OCI-LY1 (cell line): ENCODE measurements around the gene SEC14L1.

Source experiments
- H2AFZ ChIP-seq: fragments of 200-600 bp; sonication (generic), shearing (Covaris generic); 2 replicates; pipeline ENCODE4 v1.6.0; 2014; ENCODE audit warnings: antibody characterized with exemption, mild to moderate bottlenecking, low read length
- H3F3A ChIP-seq: fragments of 200-600 bp; sonication (generic), shearing (Covaris generic); 2 replicates; pipeline ENCODE4 v1.6.0; 2014; ENCODE audit warnings: mild to moderate bottlenecking, antibody characterized with exemption, low read length, moderate library complexity; ENCODE audit not compliant: insufficient read depth
- H3K27ac ChIP-seq: fragments of 200-600 bp; sonication (generic); 2 replicates; pipeline ENCODE4 v1.5.1; 2014; ENCODE audit warnings: low read length, mixed run types, mild to moderate bottlenecking, low read depth; ENCODE audit not compliant: poor library complexity, severe bottlenecking
- H3K27me3 ChIP-seq: fragments of 200-600 bp; sonication (generic); 2 replicates; pipeline ENCODE4 v1.6.0; 2014; ENCODE audit warnings: antibody characterized with exemption, mild to moderate bottlenecking, low read length, moderate library complexity; ENCODE audit not compliant: insufficient read depth
- H3K36me3 ChIP-seq: fragments of 200-600 bp; sonication (generic); 2 replicates; pipeline ENCODE4 v1.6.1; 2014; ENCODE audit warnings: mild to moderate bottlenecking, antibody characterized with exemption, low read length, moderate library complexity, mixed read lengths; ENCODE audit not compliant: insufficient read depth
- H3K4me1 ChIP-seq: fragments of 200-600 bp; sonication (generic); 2 replicates; pipeline ENCODE4 v1.5.1; 2014; ENCODE audit warnings: mild to moderate bottlenecking, low read length, moderate library complexity; ENCODE audit not compliant: insufficient read depth, severe bottlenecking
- H3K4me2 ChIP-seq: fragments of 200-600 bp; sonication (generic), shearing (Covaris generic); 2 replicates; pipeline ENCODE4 v1.6.1; 2014; ENCODE audit warnings: low read length
- H3K4me3 ChIP-seq: fragments of 200-600 bp; sonication (generic); 2 replicates; pipeline ENCODE4 v1.5.1; 2014; ENCODE audit warnings: low read length, low read depth, mild to moderate bottlenecking, mixed read lengths; ENCODE audit not compliant: poor library complexity, severe bottlenecking
- H3K79me2 ChIP-seq: fragments of 200-600 bp; shearing (Covaris generic); 2 replicates; pipeline ENCODE4 v1.6.1; 2016; ENCODE audit warnings: mixed run types, low read length, mixed read lengths; ENCODE audit not compliant: insufficient read depth
- H3K9ac ChIP-seq: fragments of 200-600 bp; sonication (generic), shearing (Covaris generic); 2 replicates; pipeline ENCODE4 v1.6.1; 2014; ENCODE audit warnings: mild to moderate bottlenecking, low read length, mixed read lengths
- H3K9me2 ChIP-seq: fragments of 200-600 bp; sonication (generic), shearing (Covaris generic); 2 replicates; pipeline ENCODE4 v1.6.1; 2014; ENCODE audit warnings: low read depth, mild to moderate bottlenecking, low read length, mixed read lengths
- H3K9me3 ChIP-seq: fragments of 200-600 bp; shearing (Covaris generic); 2 replicates; pipeline ENCODE4 v1.6.1; 2014; ENCODE audit warnings: low read length, mixed read lengths
- H4K20me1 ChIP-seq: fragments of 200-600 bp; sonication (generic), shearing (Covaris generic); 2 replicates; pipeline ENCODE4 v1.6.0; 2016; ENCODE audit warnings: mild to moderate bottlenecking, low read length; ENCODE audit not compliant: insufficient read depth
- EZH2 ChIP-seq: fragments of 200-600 bp; sonication (generic), shearing (Covaris generic); IDR thresholded peaks from 2 replicates; pipeline ENCODE4 v1.8.0; 2017; ENCODE audit warnings: borderline replicate concordance, mixed run types, mild to moderate bottlenecking, antibody characterized with exemption, low read length, moderate library complexity, mixed read lengths
- TF ChIP-seq, protein P1 (sequence below): fragments of 200-600 bp; sonication (generic), shearing (Covaris generic); IDR thresholded peaks from 2 replicates; pipeline ENCODE4 v1.5.1; 2017; ENCODE audit warnings: mild to moderate bottlenecking, antibody characterized with exemption, low read length, moderate library complexity, mixed read lengths

SEC14L1 gene

DNA sequence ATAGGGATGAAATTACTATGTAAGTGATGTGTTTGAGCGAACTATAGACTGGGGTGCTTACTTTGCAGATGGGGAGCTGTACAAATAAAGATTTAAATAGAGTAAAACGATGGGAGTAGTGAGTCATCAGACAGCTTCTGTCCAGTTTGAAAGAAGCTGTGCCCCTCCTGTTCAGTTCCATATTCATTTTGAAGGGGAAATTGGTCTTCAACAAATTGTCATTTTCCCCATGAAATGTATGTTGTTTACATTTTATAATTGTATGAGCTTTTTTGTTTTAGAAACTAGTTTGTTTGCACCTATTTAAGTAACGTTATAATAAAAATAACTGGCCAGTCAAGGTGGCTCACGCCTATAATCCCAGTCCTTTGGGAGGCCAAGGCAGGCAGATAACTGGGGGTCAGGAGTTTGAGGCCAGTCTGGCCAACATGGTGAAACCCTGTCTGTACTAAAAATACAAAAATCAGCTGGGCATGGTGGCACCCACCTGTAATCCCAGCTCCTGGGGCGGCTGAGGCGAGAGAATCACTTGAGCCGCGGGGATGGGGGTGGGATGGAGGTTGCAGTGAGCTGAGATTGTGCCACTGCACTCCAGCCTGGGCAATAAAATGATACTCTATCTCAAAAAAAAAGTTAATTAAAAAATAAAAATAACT is 20.2 kb downstream of the SEC14L1 start:
- TF ChIP-seq EZH2 = no peak
- TF ChIP-seq, protein P1, sequence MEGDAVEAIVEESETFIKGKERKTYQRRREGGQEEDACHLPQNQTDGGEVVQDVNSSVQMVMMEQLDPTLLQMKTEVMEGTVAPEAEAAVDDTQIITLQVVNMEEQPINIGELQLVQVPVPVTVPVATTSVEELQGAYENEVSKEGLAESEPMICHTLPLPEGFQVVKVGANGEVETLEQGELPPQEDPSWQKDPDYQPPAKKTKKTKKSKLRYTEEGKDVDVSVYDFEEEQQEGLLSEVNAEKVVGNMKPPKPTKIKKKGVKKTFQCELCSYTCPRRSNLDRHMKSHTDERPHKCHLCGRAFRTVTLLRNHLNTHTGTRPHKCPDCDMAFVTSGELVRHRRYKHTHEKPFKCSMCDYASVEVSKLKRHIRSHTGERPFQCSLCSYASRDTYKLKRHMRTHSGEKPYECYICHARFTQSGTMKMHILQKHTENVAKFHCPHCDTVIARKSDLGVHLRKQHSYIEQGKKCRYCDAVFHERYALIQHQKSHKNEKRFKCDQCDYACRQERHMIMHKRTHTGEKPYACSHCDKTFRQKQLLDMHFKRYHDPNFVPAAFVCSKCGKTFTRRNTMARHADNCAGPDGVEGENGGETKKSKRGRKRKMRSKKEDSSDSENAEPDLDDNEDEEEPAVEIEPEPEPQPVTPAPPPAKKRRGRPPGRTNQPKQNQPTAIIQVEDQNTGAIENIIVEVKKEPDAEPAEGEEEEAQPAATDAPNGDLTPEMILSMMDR = no peak
- Histone ChIP-seq H3K27me3 (no peaks in the 10 kb centered on the region), H3K27ac (no peak overlapping the region), H2AFZ (no peak overlapping the region), H3K9ac (no peak overlapping the region), H3K9me3 (0 out of 2 replicates have a peak, but pooled peaks cover 3% of the 10 kb centered on the region), H3K4me3 (no peak overlapping the region), H3K9me2 (no peaks in the 10 kb centered on the region), H3K36me3 (peaks cover 43% of the 10 kb centered on the region), H4K20me1 (no peaks in the 10 kb centered on the region), H3K4me2 (no peak overlapping the region), H3F3A (no peaks in the 10 kb centered on the region), H3K4me1 (peaks cover 65% of the 10 kb centered on the region), H3K79me2 (peaks cover 41% of the 10 kb centered on the region)

DNA sequence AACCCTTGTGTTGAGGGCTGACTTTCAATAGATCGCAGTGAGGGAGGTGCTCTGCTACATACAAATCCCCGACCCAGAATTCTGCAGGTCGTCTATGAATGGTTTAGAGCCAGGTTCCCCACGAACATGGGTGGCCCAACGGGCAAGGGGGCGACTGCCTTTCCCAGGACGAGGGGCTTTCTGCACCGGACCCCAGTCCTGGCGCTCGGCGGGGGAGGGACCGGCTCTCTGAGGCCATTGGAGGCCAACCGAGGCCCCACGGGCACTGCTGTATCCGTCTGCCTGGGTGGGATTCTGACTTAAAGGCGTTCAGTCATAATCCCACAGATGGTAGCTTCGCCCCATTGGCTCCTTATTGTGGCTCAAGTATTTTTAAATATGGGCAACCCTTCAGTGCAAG is 21.2 kb downstream of the SEC14L1 start:
- Histone ChIP-seq H3K4me1 (peaks cover 60% of the 10 kb centered on the region), H3F3A (no peaks in the 10 kb centered on the region), H3K9me3 (0 out of 2 replicates have a peak, but pooled peaks cover 6% of the 10 kb centered on the region), H3K9ac (no peak overlapping the region), H3K27ac (no peak overlapping the region), H3K27me3 (no peaks in the 10 kb centered on the region), H3K4me3 (no peak overlapping the region), H2AFZ (no peak overlapping the region), H3K36me3 (peaks cover 46% of the 10 kb centered on the region), H3K9me2 (no peaks in the 10 kb centered on the region), H3K4me2 (no peak overlapping the region), H3K79me2 (peaks cover 40% of the 10 kb centered on the region), H4K20me1 (no peaks in the 10 kb centered on the region)
- no peak for TF ChIP-seq EZH2
- TF ChIP-seq, protein P1 = no peak

DNA sequence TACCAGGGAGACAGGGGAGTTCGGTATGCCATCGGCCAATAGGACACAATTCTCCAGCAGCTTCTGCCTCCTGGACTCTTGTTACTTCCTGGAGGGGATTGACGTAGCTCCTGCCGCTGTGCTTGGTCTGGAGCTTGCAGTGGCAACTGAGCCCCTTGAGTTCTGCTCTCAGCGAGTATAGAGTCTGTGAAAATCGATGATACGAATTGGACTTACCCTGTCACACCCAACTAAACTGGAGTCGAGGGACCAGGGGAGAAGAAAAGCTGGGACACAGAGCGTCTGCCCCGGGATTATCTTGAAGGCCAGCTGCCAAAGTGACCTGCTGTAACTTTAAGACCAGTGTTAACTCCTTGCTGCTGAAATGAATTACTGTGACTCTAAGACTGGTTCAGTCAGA is 22.2 kb downstream of the SEC14L1 start:
- H3K4me2 ChIP-seq = peak overlapping the region; percentile 18; the same call in 1 of the 2 replicates
- H3K9me3 ChIP-seq = peaks cover 16% of the 10 kb centered on the region
- no peaks in the 10 kb centered on the region for H3K27me3 ChIP-seq
- H3K9ac ChIP-seq = no peak overlapping the region
- H3F3A ChIP-seq = no peaks in the 10 kb centered on the region
- H3K9me2 ChIP-seq = no peaks in the 10 kb centered on the region
- H2AFZ ChIP-seq = no peak overlapping the region
- H3K36me3 ChIP-seq = peaks cover 48% of the 10 kb centered on the region
- no peak overlapping the region for H3K4me3 ChIP-seq
- peaks cover 60% of the 10 kb centered on the region for H3K4me1 ChIP-seq
- peaks cover 42% of the 10 kb centered on the region for H3K79me2 ChIP-seq
- no peaks in the 10 kb centered on the region for H4K20me1 ChIP-seq
- H3K27ac ChIP-seq = peak overlapping the region; percentile 37
- TF ChIP-seq EZH2 = no peak
- TF ChIP-seq, protein P1 = no peak
